LNCaP clone FGC (cell line): ENCODE measurements around the gene GNA15.
A peak's percentile ranks its signal among the peaks of the same experiment; 100 is the strongest.

ENCODE experiments used
- DNase-seq: peaks from one replicate; pipeline ENCODE4 v3.0.0-alpha.2; 2011; ENCODE audit warnings: low read depth
- H3K4me3 ChIP-seq: 2 replicates; pipeline ENCODE4 v1.5.1; 2011; ENCODE audit warnings: mild to moderate bottlenecking, low read depth, low read length, control low read depth
- CTCF ChIP-seq: IDR thresholded peaks from 2 replicates; pipeline ENCODE4 v1.5.1; 2012; ENCODE audit warnings: mild to moderate bottlenecking; ENCODE audit not compliant: control insufficient read depth, insufficient read depth; ENCODE audit errors: extremely low read depth

The GNA15 gene

GRCh38 chr19:3096902-3097326 lies 38.9 kb upstream of the GNA15 start:
- DNase-seq = no peak
- peak overlapping the region; percentile 97 for H3K4me3 ChIP-seq
- TF ChIP-seq CTCF = no peak

GRCh38 chr19:3097442-3097871 lies 38.4 kb upstream of the GNA15 start:
- no peak for DNase-seq
- TF ChIP-seq CTCF = no peak
- peak overlapping the region; percentile 97 for H3K4me3 ChIP-seq

GRCh38 chr19:3098141-3098514 lies 37.7 kb upstream of the GNA15 start:
- TF ChIP-seq CTCF = no peak
- DNase-seq = no peak

GRCh38 chr19:3098515-3099346 lies 37.1 kb upstream of the GNA15 start:
- no peak for DNase-seq
- TF ChIP-seq CTCF = no peak
- H3K4me3 ChIP-seq = peak overlapping the region; percentile 97

More at GRCh38 chr19:3098141-3098514, 37.7 kb upstream of the GNA15 start:
- H3K4me3 ChIP-seq = peak overlapping the region; percentile 97

- DNase-seq = no peak
- TF ChIP-seq CTCF = no peak
- H3K4me3 ChIP-seq = peak overlapping the region; percentile 97
Measured at GRCh38 chr19:3099347-3100145, 36.3 kb upstream of the GNA15 start.

- no peak for TF ChIP-seq CTCF
- DNase-seq = no peak
- no peak overlapping the region for H3K4me3 ChIP-seq
Measured at GRCh38 chr19:3100331-3100730, 35.5 kb upstream of the GNA15 start.
